GM19099 (cell line): Measurements from ENCODE around the gene ZBTB7B.
A peak's percentile ranks its signal among the peaks of the same experiment; 100 is the strongest.

Source experiments
- POLR2A ChIP-seq: IDR thresholded peaks from 3 replicates; pipeline ENCODE4 v1.6.1; 2011; ENCODE audit warnings: low read depth; ENCODE audit not compliant: insufficient read length; ENCODE audit errors: extremely low read depth

Gene ZBTB7B

DNA sequence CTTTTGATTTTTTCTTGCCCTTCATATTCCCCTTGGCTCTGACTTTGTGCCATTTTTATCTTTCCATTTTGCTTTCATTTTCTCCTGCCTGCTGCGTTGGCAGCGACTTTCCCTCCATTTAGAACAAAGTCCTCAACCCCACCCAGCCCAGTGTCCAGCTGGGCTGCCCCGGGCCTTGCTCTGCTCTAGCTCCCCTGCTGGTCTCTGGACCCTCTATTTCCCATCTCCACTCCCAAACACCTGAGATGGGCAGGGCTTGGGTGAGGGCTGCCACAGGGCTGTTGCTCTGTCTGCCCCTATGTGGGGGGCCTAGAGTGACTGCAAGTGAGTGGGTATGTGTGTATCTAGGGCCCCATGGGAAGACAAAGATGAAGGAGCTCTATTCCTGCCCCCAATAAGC is 41.2 kb downstream of the ZBTB7B start:
- no peak for TF ChIP-seq POLR2A

DNA sequence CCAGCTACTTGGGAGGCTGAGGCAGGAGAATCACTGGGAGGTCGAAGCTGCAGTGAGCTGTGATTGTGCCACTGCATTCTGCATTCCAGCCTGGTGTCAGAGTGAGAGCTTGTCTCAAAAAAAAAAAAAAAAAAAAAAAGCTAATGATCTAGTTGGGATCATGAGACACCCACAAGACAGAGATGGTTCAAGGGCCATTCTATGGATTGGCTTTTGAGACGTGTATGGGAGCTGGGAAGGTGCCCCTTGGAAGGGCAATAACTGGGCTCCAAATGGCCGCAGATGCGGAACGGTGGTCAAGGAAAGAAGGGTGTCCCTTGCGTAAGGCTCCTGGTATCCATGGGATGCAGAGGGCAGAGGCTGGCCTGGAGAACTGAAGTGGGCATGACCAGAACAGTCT is 41.8 kb downstream of the ZBTB7B start:
- no peak for TF ChIP-seq POLR2A

DNA sequence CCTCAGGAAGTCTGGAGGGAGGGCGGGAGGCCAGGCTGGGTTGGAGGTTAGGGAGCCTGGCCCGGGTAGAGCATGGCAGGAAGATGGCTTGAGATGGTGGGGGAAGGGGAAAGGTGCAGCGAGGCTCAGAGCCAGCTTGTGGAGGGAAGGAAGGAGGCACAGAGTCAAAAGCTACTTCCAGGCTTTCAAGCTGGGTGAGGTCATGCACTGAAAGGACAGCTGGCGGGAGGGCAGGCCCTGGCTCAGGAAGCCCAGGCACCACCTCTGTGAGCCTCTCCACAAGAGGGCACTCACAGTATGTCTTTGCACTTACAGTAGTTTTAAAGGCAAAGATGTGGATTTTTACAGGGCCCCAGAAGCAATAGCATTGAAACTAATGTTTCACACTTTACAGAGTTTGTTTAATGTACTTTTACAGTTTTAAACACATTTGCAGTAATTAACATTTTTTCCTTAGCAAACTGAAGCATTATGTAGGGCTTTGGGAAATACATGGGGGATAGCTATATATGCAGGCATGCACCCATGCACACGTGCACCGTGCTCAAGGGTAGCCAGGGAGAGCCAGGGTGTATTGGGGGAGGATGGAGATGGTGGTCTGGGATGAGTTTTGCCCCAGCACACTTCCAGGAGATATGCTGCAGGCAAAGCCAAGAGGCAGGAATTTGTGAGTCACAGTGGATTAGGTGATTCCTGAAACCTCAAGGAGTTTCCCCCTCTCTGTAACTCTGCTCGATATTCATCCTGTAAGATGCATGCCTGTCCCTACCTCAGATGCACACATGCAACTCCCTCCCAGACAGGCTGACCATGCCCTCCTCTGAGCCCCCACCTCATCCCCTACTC is 42.4 kb downstream of the ZBTB7B start:
- TF ChIP-seq POLR2A = no peak

DNA sequence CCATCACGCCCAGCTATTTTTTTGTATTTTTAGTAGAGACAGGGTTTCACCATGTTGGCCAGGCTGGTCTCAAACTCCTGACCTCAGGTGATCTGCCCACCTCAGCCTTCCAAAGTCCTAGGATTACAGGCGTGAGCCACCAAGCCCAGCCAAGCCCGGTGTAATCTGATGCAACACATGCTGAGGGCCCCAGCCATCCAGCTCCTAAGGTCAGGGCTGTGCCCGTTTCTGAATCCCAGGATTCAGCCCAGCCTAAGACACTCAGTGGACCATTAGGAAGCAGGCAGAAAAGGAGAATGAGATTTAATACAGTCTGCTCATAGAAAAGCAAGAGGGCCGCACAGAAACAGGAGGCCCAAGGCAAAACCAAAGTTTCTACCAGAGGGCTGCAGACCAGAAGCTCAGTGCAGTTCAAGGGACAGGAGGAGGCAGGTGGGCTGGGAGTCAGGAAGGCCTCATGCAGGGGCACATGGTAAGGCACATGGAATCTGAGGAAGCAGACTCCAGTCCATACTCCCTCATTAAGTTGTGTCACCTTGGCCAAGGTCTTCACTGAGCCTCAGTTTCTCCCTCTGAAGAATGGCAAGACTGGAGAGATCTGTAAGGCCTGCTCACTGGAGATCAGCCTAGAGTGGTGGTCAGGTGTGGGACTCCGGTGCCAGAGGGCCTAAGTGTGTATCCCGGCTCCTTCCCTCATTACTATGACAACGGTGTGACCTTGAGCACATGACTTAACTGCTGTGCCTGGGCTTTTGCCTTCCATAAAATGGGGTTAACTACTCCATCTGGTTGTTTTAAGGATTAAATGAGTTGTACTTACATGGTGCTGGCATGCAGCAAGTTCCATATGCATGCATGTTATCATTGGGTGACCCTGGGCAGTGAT is 46.1 kb downstream of the ZBTB7B start:
- no peak for TF ChIP-seq POLR2A

DNA sequence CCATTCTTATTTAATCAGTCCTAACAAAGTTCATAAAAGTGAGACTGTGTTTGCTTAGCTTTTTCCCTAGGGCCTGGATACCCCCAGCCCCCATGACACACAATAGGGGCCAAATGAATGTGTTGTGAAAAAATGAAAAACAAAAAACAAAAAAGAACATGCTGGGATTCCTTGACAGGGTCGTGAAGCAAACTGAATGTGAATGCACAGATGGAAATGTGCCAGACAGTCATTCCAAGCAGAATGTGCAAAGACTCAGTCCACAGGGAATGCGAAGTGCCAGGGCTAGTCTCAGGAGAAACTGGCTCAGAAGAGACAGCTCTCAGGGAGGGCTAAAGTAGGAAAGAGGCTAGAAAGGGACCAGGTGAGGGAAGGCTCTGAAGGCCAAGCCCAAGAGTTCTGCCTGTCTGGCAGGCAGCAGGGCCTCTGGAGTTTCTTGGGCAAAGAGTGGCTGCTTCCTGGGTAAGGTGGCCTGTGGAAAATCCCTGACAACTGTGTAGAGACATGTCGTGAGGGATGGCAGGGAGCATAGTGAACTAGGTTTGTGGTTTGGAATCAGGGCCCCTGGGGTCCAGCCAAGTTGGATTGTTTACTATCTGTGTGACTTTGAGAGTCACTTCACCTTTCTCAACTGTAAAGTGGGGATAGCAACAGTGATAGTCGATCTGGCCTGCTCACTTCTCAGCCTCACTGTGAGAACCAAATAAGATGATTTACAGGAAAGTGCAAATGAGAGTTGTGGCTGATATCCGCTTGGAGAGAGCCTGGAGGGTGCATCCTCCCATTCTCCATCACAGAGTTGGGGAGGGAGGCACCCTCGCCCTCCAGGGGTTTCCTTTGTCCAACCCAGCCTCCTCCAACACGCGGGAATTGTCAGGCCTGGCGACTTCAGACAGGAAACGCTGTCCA is 47.3 kb downstream of the ZBTB7B start:
- TF ChIP-seq POLR2A = no peak

DNA sequence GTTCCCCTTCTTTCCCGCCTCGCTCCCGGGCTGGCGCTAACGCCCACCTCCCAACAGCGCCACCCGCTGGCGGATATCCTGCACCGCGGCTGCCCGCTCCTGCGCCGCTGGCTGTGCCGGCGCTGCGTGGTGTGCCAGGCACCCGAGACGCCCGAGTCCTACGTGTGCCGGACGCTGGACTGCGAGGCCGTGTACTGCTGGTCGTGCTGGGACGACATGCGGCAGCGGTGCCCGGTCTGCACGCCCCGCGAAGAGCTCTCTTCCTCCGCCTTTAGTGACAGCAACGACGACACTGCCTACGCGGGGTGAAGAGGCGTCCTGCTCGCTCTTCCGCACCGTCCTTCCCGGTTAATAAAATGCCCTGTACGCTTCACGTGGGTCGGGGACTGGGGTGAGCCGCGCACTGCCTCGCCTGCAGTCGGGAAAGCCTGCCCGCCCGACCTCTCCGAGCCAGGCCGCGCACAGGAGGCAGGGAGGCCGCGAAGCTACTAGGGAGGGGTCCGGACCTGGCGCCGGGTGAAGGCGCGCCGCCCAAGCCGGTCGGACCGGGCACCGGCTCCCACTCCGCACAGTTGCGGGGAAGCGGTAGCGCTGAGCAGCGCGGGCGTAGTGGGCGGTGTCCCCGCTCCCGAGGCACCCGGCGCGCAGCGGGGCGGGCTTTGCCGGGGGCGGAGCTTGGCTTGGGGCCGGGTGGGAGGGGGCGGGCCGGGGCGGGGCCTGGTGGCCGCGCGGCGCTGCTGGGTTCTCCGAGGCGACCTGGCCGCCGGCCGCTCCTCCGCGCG is 48.1 kb downstream of the ZBTB7B start, which contains the start of gene ADAM15:
Gene ADAM15, plus strand, starts transcription at position 757 of the 782 bp plus-strand sequence. CDS start 71 bp downstream, outside the sequence.
- peak; percentile 33 for TF ChIP-seq POLR2A

DNA sequence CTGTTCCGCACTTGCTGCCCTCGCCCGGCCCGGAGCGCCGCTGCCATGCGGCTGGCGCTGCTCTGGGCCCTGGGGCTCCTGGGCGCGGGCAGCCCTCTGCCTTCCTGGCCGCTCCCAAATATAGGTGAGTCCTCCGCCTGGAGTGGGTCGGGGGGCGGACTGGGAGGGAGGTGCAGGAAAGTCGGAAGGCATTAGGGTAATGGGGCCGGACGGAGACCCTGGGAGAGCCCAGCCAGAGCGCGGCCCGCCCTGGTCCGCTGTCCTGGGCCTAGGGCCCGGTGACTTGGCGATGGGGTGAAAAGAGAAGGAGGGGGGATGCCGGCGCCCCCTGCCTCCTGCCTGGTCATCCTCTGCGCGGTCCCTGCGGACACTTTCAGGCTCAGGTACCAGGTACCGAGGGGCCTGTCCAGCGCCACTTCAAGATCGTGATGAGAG is 48.8 kb downstream of the ZBTB7B start:
- peak; percentile 40 for TF ChIP-seq POLR2A

DNA sequence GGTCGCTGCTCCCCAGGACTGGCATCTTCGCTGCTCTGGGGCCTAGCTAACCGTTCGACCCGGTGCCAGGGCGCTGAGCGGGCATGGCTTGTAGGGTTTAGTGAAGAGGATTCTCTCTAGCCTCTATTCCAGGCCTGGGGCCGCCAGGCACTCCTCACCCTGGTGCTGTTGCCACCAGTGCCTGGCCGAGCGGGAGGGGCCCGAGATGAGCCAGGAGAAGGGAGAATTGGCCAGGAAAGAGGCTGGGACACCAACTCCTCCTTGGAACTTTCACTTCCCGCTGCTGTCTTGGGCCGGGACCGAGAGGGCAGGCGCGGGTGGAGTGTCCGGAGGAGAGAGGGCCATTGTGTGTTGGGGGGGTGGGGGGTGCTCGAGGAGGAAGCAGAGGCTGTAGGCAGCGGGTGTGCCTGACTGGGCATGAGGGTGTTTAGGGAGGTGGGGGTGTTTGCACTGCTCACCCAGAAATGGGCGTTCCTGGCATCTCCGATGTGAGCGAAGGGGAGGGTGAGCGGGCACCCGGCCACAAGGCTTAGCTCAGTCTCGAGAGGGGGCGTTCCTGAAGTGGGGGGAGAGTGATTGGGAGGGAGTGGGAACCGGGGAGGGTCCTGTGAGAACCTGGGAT is 49.3 kb downstream of the ZBTB7B start:
- no peak for TF ChIP-seq POLR2A

DNA sequence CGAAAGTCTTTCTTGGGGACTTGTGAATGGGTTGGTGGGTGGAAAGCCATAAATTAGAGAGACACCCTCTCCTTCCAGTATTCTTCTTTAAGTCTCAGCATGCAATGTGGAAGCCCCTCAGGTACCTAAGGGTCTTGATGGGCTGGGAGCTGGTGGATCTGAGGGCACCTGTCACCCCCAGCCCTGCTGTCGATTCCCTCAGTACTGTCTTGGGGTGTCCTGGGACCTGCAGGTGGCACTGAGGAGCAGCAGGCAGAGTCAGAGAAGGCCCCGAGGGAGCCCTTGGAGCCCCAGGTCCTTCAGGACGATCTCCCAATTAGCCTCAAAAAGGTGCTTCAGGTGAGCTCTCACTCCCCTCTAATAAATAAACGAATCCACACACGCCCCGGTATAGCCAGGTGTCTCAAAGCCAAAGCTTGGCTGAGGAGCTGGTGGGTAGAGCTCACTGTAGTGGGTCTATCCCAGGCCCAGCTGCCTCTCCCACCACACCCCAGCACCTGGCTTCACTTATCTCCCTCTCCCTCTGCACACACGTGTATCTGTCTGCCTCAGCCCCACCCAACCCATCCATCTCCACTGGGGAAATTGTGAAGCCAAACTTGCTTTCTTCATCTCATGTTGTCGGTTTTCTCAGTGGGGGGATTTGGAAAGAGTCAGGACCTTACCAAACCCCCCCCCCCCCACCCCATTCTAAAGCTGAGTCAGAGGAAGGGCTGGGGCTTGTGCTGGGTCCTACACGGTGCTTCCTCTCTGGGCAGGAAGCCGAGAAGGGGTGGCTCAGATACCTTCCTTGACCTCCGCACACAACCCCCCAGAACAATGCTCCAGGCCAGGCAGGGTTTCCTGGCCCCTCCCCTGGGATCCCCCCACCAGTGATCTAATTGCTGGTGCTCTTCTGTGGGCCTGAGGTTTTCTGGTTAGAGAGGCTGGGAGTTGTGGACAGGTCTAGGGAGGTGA is 50.1 kb downstream of the ZBTB7B start:
- TF ChIP-seq POLR2A = no peak

DNA sequence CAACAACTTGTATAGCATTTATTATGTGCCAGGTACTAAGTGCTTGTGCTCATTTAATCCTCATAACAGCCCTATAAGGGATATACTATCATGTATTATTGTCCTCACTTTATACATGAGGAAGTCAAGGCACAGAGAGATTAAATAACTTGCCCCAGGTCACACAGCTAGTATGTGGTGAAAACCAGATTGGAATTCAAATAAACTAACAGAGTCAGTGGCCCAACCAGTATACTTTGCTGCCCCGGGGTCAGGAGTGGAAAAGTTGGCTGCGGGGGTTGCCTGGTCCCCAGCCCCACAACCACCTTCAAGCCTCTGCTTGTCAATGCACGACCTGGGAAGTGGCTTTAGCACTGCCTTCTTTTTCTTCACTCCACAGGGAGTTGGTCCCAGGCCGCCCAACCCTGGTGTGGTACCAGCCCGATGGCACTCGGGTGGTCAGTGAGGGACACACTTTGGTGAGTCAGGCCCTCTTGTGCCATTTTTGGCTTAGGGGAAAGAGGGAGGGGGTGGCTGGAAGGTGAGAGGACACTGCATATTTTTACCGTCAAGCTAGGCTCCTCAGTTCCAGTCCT is 51.0 kb downstream of the ZBTB7B start:
- TF ChIP-seq POLR2A = no peak

DNA sequence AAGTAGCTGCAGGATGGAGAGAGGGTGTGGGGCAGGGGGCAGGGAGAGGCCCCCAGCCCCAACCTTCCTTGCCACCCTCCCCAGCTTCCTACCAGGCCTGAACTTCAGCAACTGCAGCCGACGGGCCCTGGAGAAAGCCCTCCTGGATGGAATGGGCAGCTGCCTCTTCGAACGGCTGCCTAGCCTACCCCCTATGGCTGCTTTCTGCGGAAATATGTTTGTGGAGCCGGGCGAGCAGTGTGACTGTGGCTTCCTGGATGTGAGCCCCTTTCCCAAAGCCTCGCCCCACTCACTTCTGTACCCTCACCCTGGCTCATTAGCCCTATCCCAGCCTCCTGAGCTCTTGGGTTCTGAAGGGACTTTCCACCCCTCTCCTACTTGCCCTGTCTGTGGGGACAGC is 54.5 kb downstream of the ZBTB7B start:
- TF ChIP-seq POLR2A = no peak

DNA sequence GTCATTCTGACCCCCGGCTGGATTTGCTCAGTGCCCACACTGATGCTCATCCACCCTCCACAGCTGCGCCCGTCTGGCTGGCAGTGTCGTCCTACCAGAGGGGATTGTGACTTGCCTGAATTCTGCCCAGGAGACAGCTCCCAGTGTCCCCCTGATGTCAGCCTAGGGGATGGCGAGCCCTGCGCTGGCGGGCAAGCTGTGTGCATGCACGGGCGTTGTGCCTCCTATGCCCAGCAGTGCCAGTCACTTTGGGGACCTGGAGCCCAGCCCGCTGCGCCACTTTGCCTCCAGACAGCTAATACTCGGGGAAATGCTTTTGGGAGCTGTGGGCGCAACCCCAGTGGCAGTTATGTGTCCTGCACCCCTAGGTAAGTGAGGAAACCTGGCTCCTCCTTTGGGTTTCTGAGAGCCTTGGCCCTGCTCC is 55.2 kb downstream of the ZBTB7B start:
- no peak for TF ChIP-seq POLR2A

DNA sequence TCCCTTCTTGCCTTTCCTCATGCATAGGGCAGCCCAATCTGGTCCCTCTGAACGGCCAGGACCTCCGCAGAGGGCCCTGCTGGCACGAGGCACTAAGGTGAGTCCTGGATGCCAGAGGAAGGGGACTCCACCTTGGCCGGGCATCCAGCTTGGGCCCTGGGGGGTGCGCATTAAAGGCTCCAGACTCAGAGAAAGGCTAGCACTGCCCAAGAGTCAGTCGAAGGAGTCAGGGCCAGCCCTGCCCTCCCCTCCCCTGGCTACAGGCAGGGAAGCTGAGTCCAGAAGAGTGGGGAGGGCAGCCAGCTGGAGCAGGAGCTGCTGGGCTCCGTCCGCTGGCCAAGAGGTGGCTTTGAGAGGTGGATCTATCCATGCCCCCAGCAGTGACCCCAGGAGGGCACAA is 58.1 kb downstream of the ZBTB7B start:
- TF ChIP-seq POLR2A = no peak
